ENCODE data around the gene FAM193A.
"Not testable (repeated sequence)": the region's sequence is repeated elsewhere in the genome, so short reads cannot be mapped to it uniquely, and the experiment has no call there.

FAM193A gene

DNA sequence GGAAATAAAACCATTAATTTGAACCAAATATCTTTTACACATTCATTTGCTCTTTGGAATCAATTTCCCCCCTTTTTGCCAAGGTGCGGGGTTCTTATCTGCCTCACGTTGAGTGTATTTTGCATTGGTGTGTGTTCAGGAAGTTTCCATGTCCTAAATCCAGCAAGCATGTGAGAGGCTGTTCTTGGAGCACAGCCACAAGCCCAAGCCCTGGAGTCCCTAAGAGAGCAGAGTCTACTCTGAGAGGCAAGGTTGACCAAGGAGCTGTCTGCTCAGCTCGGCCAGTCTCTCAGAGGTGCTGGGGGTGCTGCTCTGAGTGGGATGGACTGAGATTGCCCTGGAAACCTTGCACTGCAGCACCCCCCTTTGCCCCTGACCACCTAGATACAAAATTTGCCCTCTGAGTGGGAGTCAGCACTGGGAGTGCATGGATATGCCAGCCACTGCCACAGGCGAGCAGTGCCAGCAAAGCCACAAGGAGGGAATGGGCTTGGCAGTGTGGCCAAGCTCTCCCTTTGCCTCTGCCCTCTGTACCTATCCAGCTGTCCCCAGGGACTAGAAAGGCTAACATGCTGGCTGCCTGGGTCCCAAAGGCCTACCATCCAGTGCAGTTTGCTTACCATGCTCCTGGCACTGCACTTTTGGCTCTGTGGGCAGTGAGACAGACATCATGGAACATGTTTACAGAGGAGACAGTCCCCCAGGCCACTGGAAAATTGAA is 20.5 kb upstream of the FAM193A start:
- no peak for DNase-seq (ENCODE audit: low read depth in 2 of 2)

DNA sequence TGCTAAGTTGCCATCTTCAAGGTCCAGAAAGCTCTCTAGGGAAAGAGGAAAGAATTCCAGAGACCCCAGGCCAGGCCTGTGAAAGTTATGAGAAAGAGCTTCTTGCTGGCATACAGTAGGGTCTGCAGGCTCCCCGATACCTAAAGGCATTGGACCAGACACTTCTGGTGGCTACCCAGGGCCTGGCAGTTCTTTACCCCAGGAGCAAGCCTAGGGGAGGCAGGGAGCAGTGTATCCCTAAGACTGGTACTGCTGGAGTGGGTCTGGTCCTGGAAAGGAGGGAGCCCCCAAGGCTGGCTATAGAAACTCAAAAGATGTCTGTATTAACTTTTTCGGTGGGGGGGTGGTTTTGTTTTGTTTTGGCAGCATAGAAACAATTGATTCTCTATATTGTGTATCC is 19.8 kb upstream of the FAM193A start:
- DNase-seq (ENCODE audit: low read depth in 2 of 2) = no peak

DNA sequence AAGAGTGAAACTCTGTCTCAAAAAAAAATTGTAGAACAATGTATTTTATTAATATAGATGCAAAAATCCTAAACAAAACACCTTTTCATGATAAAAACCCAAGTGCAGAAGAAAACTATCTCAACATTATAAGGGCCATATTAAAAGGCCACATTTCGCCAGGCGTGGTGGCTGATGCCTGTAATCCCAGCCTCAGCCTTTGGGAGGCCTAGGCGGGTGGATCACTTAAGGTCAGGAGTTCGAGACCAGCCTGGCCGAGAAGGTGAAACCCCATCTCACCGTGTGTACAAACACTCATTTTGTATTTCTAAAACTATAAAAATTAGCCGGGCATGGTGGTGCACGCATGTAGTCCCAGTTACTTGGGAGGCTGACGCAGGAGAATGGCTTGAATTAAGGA is 9.9 kb upstream of the FAM193A start:
- DNase-seq (ENCODE audit: low read depth in 2 of 2) = no peak

GRCh38 chr4:2534904-2535375 is 1.5 kb upstream of the FAM193A start:
- no peak for DNase-seq (ENCODE audit: low read depth in 2 of 2)

- peak; percentile 5 to 24 for DNase-seq (ENCODE audit: low read depth in 2 of 2)
Measured at GRCh38 chr4:2535376-2536192, 863 bp upstream of the FAM193A start.

- peak; percentile 4 to 20 for DNase-seq (ENCODE audit: low read depth in 2 of 2)
Measured at GRCh38 chr4:2537011-2537830, 774 bp downstream of the FAM193A start.

GRCh38 chr4:2543580-2544191 is 7.2 kb downstream of the FAM193A start:
- not testable (repeated sequence) for DNase-seq (ENCODE audit: low read depth in 2 of 2)

DNA sequence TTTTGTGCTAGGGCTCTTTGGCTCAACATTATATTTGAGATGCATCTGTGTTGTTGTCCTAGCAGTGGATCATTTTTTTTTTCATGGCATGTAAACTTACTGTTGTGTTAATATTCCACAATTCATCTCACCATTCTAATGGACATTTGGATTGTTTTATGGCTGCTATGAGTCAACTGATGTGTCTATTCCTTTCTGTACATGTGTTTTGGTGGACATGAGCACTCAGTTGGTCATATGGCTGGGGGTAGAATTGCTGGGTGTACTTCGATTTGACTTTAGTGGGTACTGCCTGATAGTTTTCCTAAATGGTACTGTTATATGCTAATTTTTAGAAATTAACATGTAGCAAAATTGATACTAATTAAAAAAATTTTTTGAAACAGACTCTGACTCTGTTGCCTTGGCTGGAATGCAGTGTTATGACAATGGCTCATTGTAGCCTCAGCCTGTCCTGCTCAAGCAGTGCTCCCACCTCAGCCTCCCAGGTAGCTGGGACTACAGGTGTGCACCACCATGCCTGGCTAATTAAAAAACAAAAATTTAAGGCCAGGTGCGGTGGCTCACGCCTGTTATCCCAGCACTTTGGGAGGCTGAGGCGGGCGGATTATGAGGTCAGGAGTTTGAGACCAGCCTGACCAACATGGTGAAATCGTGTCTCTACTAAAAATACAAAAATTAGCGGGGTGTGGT is 9.0 kb downstream of the FAM193A start:
- DNase-seq (ENCODE audit: low read depth in 2 of 2) = no peak

DNA sequence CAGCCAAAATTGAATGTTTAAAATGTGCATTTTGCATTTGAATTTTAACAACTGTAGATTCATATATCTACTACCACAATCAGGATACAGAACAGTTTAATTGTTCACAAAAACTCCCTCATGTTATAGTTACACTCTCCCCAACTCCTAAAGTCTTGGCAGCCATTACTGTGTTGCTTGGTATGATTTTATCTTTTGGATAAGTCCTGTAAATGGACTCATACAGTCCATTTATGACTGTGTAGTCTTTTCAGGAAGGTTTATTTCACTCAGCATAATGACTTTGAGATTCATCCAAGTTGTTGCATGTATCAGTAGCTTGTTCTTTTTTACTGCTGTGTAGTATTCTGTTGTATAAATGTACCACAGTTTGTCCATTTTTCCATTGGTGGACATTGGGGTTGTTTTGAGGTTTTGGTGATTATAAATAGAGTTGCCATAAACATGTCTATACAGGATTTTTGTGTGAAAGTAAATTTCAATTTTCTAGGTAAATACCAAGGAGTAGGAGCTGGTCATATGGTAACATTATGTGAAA is 9.9 kb downstream of the FAM193A start:
- no peak for DNase-seq (ENCODE audit: low read depth in 2 of 2)

DNA sequence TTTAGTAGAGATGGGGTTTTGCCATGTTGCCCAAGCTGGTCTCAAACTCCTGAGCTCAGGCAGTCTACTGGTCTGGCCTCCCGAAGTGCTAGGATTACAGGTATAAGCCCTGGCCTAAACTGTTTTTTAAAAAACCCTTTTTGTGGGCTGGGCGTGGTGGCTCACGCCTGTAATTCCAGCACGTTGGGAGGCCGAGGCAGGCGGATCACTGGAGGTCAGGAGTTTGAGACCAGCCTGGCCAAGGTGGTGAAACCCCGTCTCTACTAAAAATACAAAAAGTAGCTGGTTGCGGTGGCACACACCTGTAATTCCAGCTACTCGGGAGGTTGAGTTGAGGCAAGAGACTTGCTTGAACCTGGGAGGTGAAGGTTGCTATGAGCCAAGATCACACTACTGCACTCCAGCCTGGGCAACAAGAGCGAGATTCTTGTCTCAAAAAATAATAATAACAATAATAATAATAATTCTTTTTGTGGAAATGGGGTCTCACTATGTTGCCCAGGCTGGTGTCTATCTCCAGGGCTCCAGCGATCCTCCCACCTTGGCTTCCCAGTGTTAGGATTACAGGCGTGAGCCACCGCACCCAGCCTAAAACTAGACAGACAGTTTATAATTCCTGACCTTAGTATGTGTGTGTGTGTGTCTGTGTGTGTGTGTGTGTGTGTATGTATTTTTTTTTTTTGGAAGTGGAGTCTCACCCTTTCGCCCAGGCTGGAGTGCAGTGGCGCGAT is 10.7 kb downstream of the FAM193A start:
- DNase-seq (ENCODE audit: low read depth in 2 of 2) = not testable (repeated sequence)

- no peak for DNase-seq (ENCODE audit: low read depth in 2 of 2)
Measured at GRCh38 chr4:2551118-2551517, 14.7 kb downstream of the FAM193A start.

DNA sequence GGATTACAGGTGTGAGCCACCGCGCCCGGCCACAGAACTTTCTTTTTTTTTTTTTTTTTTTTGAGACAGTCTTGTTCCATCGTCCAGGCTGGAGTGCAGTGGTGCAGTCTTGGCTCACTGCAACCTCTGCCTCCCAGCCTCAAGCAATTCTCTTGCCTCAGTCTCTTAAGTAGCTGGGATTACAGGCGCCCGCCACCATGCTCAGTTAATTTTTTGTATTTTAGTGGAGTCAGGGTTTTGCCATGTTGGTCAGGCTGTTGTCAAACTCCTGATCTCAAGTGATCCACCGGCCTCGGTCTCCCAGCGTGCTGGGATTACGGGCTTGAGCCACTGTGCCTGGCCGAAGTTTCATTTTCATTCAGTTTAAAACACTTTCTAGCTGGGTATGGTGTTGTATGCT is 16.4 kb downstream of the FAM193A start:
- DNase-seq (ENCODE audit: low read depth in 2 of 2) = no peak

DNA sequence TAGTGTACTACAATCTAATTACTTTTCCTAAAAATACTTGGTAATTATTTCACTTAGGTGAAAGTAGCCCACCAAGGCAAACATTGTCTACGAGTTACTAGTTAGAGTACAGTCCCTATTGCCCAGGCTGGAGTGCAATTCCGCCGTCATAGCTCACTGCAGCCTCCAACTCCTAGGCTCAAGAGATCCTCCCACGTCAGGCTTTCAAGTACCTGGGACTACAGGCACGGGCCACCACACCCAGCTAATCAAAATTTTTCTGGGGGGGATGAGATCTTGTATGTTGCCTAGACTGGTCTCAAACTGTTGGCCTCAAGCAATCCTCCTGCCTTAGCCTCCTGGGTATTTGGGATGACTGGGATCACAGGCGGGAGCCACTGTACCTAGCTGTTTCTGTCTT is 21.9 kb downstream of the FAM193A start:
- no peak for DNase-seq (ENCODE audit: low read depth in 2 of 2)

DNA sequence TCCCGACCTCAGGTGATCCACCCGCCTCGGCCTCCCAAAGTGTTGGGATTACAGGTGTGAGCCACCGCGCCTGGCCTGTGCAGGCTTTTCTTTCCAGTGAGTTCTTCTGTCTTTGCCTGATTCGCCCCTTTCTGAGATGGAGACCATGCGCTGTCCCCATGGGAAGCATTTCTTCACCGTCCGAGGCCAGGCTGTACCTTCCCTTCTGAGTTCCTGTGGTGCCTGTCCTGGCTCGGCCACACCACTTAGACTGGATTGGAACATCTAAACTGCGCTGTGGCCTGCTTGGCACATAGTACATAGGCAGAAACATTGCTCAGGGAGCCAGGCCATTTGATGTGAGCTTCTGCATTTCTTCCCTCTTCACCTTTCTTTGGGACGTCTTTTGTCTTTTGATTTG is 23.7 kb downstream of the FAM193A start:
- no peak for DNase-seq (ENCODE audit: low read depth in 2 of 2)

GRCh38 chr4:2565533-2565932 is 29.1 kb downstream of the FAM193A start:
- no peak for DNase-seq (ENCODE audit: low read depth in 2 of 2)

DNA sequence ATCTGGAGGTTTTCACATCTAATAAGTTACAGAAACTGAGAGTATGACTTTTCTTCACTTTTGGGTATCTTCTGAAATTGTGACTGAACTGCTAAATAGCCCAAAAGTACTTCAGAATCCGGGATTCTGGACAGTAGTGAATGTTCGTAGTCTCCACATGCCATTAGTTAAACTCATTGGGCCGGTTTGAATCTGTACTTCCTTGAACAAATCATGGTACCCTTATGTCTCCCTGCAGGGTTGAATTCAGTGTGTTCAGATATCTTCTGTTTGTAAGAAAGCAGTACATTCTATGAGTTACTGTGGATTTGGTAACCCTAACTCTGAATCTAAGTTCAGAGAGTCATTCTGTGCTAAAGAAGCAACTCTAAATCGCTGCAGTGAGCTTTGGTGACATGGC is 33.6 kb downstream of the FAM193A start:
- DNase-seq (ENCODE audit: low read depth in 2 of 2) = no peak

GRCh38 chr4:2570551-2571222 is 34.2 kb downstream of the FAM193A start:
- DNase-seq (ENCODE audit: low read depth in 2 of 2) = peak; percentile 8 to 20

GRCh38 chr4:2572076-2572475 is 35.6 kb downstream of the FAM193A start:
- DNase-seq (ENCODE audit: low read depth in 2 of 2) = no peak

- DNase-seq (ENCODE audit: low read depth in 2 of 2) = no peak
Measured at GRCh38 chr4:2572866-2573265, 36.4 kb downstream of the FAM193A start.

DNA sequence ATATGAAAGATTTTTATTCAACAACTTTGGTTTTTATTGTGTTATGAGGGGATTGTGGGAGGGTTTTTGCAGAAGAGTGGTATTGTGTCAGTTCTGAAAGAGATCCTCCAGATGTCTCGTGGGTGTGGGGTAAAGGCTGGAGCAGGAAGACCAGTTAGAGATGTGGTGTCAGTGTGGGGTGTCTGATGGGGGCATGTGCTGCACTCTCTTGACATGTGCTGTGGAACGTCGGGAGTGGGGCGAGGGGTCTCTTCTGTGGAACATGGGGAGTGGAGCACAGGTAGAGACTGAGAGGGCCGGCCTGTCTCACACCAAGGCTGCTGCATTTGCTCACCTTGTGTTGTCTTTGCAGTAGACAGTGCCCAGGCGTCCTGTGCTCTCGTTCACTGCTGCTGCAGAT is 37.6 kb downstream of the FAM193A start:
- no peak for DNase-seq (ENCODE audit: low read depth in 2 of 2)

Measured in stimulated activated CD8-positive, alpha-beta memory T cell treated with anti-CD3 and anti-CD28 coated beads, Interleukin-2, amount 100 ng/mL, for 1 hour (primary cell).